ENCODE measurements around the gene PPP1R14D. TPM values are rescaled to one million over a fixed set of nuclear protein-coding genes. Genes with fewer than 3 reads are reported as not detected.

Gene PPP1R14D
- total RNA-seq, 1 experiment from 2014 or later, result not detected

GRCh38 chr15:40875991-40876730 is 47.7 kb upstream of the PPP1R14D start:
- ChIA-PET POLR2A (interaction anchor here (0.7 to 1.9 kb wide), 2 partner anchors 13 to 16 kb away, joined by 3 to 7 read pairs; no protein-coding TSS in a partner anchor), CTCF (interaction anchor here (1.0 to 4.6 kb wide), 2 partner anchors 16 to 18 kb away, joined by 3 to 26 read pairs; no protein-coding TSS in a partner anchor), RAD21 (ENCODE audit: low non-redundant PET in 1 of 2, low total read pairs in 2 of 2, uncharacterized antibody in 2 of 2, unreplicated experiment in 2 of 2) (interaction anchor here in 1 of 2 experiments (0.7 kb wide), 1 partner anchor 18 kb away, joined by 5 read pairs; no protein-coding TSS in a partner anchor)
- H3K9me3 ChIP-seq (ENCODE audit: control insufficient read depth in 1 of 2, insufficient read depth in 1 of 2, low read depth in 1 of 2, low read length in 2 of 2), result no peaks in the 10 kb centered on the region
- intact Hi-C loops (cut with micrococcal nuclease), result no loop called here
- no peaks in the 10 kb centered on the region for H3K27me3 ChIP-seq (ENCODE audit: insufficient read depth, low read length)
- no peak overlapping the region for H2AFZ ChIP-seq (ENCODE audit: low read depth, low read length, poor library complexity, severe bottlenecking)
- BruUV-seq (replicated peaks), result no TSS peak
- no peak overlapping the region for H3K4me3 ChIP-seq (replicated peaks in 1 of 2; ENCODE audit: low read depth in 1 of 2, low read length in 2 of 2)
- peaks cover 47 to 57% of the 10 kb centered on the region in 2 experiments for H3K4me1 ChIP-seq (ENCODE audit: control insufficient read depth in 1 of 2, insufficient read depth in 2 of 2, low read length in 2 of 2)
- no peak overlapping the region for H3K9ac ChIP-seq (ENCODE audit: low read length)
- H3K36me3 ChIP-seq (ENCODE audit: control insufficient read depth in 1 of 2, insufficient read depth in 2 of 2, low read length in 2 of 2), result no peaks in the 10 kb centered on the region
- no peak overlapping the region for H3K27ac ChIP-seq (ENCODE audit: low read depth, low read length)
- DNase-seq (ENCODE audit: low read depth, low spot score), result no peak
- TF ChIP-seq CBX3 (IDR thresholded peaks at IDR 0.05; ENCODE audit: low read depth), result no peak
- no peak for TF ChIP-seq JUND (IDR thresholded peaks at IDR 0.05)
- no peak for TF ChIP-seq RAD21 (IDR thresholded peaks at IDR 0.05; ENCODE audit: low read depth)
- TF ChIP-seq SIN3A (IDR thresholded peaks at IDR 0.05; ENCODE audit: low read depth), result no peak
- TF ChIP-seq TCF7L2 (IDR thresholded peaks at IDR 0.05; ENCODE audit: borderline replicate concordance, extremely low read depth, insufficient read depth, insufficient read length), result no peak
- no peak for TF ChIP-seq EZH2phosphoT487 (IDR thresholded peaks at IDR 0.05; ENCODE audit: borderline replicate concordance)
- no peak for TF ChIP-seq MAX (IDR thresholded peaks at IDR 0.05)
- no peak for TF ChIP-seq REST (IDR thresholded peaks at IDR 0.05; ENCODE audit: low read depth)
- TF ChIP-seq SRF (IDR thresholded peaks at IDR 0.05; ENCODE audit: low read depth), result no peak
- no peak for TF ChIP-seq ATF3 (IDR thresholded peaks at IDR 0.05)
- TF ChIP-seq CEBPB (IDR thresholded peaks at IDR 0.05; ENCODE audit: low read depth), result no peak
- no peak for TF ChIP-seq POLR2A (IDR thresholded peaks at IDR 0.05; ENCODE audit: borderline replicate concordance, extremely low read depth, insufficient read depth, insufficient read length)
- TF ChIP-seq ELF1 (IDR thresholded peaks at IDR 0.05; ENCODE audit: borderline replicate concordance, low read depth), result no peak
- no peak for TF ChIP-seq EZH2 (IDR thresholded peaks at IDR 0.05)
- TF ChIP-seq ZNF274 (IDR thresholded peaks at IDR 0.05; ENCODE audit: low read depth, low read length), result no peak
- TF ChIP-seq POLR2AphosphoS5 (IDR thresholded peaks at IDR 0.05; ENCODE audit: low read depth, low read length), result no peak
- TF ChIP-seq SP1 (IDR thresholded peaks at IDR 0.05; ENCODE audit: low read depth), result no peak
- TF ChIP-seq ZBTB33 (IDR thresholded peaks at IDR 0.05; ENCODE audit: extremely low read depth, insufficient replicate concordance, low read length), result no peak
- no peak for TF ChIP-seq CTCF (IDR thresholded peaks at IDR 0.05 in 2 of 3, conservative IDR thresholded peaks at IDR 0.05 in 1 of 3; ENCODE audit: borderline replicate concordance in 1 of 3, insufficient read depth in 1 of 3, low read depth in 2 of 3, low read length in 2 of 3)
- TF ChIP-seq FOSL1 (IDR thresholded peaks at IDR 0.05; ENCODE audit: low read depth), result no peak
- ATAC-seq, result no peak
- no peaks in the 10 kb centered on the region for H3K9me2 ChIP-seq (ENCODE audit: insufficient read depth)
- no peaks in the 10 kb centered on the region for H4K20me1 ChIP-seq (ENCODE audit: insufficient read depth)
- H3K4me2 ChIP-seq (ENCODE audit: low read length), result no peak overlapping the region
- no peaks in the 10 kb centered on the region for H3K79me2 ChIP-seq (ENCODE audit: insufficient read depth, low read length)

Measured in HCT116 (cell line).